NAMALWA (cell line): ENCODE data around the gene WNT5A.

Experiments
- DNase-seq: peaks from one replicate; pipeline ENCODE4 v3.0.0-alpha.2; 2015; ENCODE audit warnings: low spot score

The WNT5A gene

DNA sequence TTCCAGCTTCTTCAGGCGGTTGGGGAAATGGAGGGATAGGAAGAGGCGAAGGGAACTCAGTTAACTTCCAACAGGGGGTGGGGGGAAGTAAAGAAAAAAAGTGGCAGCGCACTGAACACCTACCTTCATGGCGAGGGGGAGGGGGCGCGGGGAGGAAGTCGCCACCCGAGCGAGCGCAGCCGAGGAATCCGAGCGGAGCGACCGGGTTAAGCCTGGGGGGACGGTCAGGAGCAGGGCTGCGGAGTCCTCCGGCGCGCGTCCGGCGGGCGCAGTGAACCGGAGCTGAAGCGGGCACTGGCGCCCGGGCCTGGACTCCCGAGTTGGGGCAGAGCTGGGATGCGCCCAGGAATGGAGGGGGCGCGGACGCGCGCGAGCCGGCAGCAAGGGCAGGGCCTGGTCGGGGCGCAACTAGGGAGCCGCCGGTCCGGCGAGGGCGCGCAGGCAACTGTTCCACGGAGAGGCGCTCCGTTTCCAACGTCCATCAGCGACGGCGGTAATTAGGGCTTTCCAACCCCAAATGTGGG, at the start of gene WNT5A:
WNT5A (minus strand) TSS at position 450 of the 524 bp plus-strand sequence; CDS start at position 129, 321 bp downstream.
- DNase-seq = peak; percentile 24

DNA sequence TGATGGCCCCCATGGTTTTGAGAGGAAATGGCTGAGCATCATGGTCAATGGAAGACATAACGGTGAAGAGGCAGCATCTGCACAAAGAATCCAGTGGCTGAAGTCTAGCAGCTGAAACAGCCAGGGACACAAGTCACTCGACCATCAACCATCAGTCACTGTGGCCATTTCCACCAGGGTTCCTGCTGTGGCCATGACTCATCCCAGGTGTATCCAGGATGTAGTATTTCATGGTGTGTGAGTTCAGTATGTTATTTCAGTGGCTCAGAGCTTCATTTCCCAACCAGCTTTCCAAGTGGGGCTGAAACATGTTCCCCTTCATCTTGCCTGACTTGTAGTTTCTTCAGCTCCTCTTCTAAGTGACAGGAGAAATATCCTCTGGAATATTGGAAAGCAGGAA, 47.8 kb upstream of the WNT5A start:
- no peak for DNase-seq

DNA sequence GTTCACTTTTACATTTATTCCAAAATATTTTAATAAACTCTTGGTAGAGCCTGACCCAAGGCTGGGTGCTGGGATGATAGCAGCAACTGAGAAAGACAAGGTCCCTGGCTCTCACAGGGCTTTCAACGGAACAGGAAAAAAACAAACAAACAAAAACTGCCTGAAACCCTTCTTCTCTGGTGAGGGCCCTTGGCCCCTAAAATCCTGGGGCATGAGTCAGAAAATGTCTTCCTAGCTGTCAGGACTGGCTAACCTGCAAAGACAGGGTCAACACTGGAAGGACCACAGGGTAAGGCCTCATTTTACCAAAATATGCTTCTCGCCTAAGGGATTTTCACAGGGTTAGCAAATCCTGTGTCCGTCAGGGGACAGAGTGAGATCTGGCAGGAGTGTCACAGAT, 45.7 kb upstream of the WNT5A start:
- DNase-seq = no peak

DNA sequence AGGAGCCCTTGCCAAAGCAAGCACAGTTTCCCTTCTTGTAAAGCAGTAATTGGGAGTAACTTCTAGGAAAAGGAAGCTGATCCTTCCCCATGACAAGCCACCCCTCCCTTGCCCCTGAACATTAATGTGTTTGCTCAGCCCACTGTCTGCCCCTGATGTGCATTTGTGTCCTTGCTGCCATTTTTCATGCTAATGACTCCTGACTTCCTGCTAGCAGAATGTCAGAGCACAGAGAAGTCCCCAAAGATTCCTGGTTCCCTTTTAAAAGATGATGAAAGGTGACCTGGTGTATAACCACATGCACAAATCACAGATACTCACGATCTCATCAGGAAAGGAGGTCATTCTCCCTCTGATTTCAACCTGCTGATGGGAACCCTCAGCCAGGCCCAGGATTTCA, 44.2 kb upstream of the WNT5A start:
- no peak for DNase-seq

DNA sequence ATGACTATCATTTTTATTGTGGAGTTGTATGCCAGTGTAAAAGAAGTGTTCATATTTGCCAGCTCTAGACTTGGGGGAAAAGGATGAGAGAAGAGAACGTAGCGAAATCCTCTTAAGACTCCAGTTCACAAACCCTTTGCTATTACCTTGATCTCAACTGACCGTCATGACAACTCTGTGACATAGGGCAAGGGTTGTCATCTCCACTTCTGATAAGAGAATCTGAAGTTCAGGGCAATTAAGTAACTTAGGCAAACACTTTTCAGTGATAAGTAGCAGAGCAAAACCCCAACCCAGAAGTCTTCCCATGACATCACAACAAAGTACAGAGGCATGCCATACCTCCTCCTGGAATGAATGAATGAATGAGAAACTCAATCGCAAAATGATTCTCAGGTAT, 40.3 kb upstream of the WNT5A start:
- DNase-seq = no peak

DNA sequence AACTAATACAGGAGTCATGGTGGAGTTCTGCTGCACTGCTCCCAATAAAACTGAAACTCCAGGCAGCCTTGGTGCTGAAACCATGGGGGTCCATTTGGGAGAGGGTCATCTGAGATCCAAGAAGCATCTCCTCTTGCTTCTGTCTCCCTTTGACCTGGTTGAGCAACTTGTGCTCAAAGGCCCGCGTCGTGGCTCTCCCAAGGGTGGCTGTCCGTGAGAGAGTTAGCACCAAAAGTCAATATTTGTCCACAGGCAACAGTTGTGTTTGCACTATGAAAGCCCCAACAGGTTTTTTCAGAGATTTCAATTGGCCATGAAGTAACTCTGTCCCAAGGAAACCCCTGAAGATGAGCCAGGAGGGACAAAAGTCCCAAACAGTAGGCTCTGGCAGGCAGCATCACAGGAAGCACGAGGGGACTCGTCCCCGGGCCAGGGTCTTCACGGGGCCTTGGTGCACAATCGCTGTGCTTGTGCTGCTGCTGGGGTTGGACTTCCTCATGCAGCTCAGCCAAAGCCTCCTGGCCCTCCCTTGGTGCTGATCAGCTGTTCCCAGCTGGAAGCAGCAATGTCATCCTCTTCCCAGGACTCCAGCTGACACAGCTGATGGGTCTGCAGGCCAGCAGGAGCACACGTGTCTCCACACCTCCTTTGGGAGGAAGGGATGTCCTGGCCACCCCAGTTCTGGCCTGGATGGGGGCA, 39.4 kb upstream of the WNT5A start:
- no peak for DNase-seq

DNA sequence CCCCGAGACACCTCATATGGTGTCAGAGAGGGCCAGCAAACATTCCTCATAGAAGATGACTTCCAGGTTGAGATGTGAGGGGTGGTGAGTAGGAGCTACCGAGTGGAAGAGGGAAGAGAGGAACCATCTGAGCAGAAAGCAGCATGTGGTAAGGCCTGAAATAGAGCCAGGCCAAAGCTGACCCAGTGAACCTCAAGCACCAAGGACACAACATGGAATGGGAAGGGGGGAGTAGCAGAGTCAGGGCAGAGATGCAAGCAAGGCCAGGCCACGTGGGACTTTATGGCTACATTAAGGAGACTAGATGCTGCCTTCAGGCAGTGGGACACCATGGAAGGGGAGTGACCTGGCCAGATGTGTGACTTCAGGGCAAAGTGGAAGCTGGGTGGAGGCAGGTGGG, 38.3 kb upstream of the WNT5A start:
- DNase-seq = no peak

DNA sequence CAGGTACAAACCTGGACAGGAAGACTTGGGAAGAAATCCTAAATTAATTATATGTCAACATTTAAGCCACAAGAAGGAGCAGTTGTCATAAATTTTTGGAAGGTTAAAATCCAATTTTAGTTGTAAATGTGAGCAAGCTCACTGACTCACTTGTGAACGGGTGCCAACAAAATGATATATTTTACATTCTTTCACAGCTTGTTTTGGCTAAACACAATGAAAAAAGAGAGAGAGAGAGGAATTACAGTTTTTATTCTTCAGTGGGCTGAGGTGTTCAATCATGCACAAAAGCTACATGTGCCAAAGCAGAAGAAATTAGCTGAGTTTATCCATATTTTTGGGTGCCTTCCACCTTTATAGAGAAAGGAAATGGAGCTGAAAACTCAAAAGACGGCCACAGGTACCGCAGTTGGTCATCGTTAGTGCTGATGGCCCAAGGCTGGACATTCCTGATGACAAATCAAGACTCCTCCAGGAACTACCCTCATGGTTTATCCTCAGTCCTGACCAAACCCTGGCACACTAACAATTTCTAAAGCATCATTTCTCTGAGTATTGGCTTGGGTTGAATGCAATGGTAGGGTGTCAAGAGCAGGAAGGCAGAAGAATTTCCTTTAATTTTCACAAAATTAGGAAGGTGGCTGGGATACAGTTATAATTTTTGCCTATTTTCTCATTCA, 37.6 kb upstream of the WNT5A start:
- DNase-seq = no peak

DNA sequence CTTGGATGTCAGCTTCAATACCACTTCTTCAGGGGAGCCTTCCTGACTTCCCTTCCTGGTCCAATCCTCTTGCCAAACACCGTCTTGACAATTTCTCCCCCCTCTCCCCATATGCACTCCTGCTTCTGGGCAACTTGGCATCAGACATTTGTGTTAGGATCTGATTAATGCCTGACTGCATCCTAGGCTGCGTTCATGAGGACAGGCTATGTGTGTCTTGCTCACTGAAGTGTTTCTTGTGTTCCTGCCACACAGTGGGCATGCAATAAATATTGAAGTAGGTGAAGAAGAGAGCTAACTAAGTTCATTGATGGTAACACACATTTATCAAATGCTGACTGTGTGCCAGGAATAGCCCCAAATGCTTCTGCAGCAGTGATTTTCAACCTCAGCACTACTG, 36.4 kb upstream of the WNT5A start:
- DNase-seq = no peak

DNA sequence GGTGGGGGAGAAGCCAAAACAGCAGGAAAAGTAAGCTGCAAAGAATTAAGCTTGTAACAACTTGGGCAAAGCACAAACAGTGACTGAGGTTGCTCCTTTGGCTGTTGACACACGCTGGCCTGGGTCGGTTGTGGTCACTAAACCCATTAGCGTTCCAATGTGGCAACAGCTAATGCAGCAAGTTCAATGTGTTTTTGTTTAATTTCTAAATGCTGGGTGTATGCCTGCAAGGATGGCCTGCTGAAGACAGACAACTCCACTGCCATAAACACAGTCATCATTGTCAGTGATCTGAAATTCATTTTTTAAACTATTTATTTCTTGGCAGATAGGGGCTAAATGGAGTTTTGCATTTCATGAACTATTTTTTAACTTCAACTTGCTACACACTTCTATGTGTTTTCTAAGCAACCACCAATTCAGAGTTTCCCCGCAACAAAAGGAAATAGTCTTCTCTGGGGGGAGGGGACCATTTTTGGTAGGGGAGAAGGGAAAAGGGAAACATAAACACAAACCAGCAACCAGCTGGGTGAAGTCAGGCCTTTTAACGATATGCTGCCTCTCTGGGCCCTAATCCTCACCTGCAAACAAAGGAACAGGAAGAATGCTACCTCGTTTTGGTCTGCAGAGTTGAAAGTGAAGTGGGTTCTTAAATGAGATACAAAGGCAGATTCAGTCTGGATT, 34.8 kb upstream of the WNT5A start:
- no peak for DNase-seq

DNA sequence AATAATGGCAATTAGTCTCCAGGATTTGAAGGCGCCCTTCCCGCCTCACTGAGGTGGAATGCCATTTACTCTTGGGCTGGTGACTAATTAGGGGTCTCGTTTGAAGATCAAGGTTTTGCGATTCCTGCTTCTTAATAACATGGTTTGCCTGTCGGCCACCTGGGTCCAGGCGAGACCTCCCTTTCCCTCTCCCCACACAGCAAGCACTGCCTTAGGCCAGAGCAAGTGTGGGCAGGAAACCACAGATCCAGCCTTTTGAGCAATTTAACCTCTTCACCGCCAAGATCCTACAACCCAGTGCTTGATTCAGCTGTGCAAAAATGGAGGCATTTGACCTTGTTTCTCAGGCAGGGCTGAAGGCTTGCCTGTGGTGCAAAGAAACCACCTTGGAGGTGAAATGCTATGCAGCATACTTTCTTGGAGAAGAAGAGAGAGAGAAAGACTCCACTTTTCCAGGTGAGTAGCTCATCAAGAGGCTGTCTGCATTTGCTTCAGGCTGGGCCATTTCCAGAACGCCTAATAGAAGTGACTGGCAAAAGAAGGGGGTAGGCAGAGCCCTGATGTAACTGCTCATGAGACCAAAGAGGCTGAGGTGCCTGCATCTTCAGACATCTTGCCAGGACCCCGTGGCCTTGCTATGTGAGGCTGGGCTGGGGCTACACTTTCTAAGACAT, 34.1 kb upstream of the WNT5A start:
- DNase-seq = no peak

DNA sequence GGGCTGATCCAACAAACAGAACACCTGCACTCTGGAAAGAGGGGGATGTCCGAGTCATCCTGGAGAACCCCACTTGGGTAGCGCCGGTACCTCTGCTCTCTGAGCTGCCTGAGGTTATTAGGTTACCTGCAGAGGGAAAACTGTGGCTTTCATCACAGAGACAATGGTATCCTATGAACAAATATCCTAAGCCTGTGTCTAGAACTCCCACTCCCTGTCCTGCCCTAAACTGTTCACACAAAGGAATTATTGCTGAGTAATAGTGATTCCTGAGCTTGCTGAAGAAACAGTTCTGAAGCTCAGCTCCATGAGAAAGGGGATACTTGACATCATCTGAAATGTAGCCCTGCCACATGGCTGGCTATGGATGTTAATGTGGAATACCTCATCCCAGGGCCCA, 31.9 kb upstream of the WNT5A start:
- DNase-seq = no peak

DNA sequence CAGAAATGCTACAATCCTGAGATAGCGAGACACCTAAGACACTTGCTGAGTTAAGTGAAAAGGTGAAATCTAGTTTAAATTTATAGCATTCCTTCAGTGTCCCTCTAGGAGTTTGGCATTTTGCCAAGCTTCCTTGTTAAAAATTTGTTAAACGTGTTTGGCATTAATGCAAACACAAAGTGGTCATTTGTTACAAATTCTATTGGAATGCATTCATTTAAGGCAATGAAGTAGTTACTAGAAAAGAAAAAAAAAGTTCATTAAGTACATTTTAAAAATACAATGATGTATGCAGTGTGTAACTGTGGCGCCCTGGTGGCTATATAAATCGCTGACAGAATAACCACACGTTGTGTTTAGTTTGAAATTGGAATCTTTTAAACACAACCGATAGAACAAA, 31.3 kb upstream of the WNT5A start:
- DNase-seq = no peak

DNA sequence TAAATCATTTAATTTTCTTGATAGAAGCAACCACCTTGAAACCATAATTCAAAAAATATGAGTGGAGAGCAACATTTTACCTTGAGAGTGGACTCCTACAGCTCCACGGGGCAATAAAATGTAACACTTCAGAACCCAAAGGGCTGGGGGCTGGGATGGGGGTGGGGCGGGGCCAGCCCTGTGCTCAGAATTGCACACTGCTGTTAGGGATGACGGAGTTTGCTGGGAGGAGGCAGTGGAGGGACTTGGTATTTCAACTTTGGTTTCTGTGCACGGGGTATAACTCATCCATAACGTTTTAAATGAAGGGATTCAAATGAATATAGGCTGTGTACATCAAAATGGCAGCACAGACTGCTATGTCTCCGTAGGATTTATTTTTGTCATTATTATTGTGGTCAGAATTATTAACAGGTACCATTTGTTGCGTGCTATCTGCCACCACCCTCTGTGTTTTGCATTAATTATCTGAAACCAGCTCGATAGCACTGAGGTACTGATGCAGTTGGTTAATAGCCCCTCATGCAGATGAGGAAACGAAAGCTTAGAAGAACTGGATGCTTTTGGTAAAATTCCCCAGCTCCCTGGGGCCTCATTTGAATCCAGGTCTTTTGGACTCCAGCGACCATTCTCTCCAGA, 29.4 kb upstream of the WNT5A start:
- DNase-seq = no peak

DNA sequence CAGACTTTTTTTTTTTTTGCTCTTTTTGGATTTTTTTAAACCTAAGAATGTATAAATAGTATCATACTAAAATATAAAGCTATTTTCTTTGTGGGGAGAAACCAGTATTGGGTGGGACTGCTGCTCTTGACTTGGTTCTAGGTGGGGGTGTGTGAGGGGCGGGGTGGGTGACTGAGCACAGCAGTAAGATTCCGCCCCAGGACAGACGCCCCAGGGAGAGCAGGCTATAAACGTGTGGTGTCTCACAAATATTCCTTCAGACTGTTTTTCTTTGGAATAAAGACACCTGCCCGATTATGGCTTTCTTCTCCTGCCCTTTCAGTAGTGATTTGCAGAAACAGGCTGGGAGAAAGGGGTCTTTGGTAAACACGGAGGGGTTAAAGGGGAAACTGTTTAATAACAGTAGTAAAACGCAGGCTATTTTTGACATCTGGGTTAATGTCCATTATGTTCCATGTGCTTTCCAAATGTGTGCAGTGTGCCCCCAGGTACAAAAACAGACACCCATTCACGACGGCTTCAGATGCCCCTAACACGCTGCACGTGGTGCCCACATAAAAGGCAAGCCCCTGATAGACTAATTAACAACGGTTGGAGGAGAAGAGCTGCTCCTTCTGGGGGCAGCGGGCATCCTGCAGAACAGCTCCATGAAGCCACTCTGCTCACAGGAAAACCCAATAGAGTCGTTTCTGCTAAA, 28.6 kb upstream of the WNT5A start:
- DNase-seq = no peak

DNA sequence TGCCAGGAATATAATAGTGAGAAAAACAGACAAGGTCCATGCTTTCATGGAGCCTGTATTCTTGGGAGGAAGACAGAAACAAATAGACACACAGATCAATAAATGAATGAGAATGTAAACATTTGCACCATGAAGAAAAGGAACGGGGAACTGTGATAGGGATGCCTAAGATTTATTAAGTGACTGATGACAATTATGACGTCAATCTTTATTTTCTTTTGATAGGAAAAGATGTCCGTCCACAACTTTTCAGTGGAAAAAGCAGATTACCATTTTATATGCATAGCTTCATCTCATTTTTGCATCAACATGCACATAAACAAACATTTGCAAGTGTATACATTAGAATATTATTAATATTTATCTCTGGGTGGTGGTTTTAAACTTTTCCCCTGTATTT, 27.9 kb upstream of the WNT5A start:
- DNase-seq = no peak

DNA sequence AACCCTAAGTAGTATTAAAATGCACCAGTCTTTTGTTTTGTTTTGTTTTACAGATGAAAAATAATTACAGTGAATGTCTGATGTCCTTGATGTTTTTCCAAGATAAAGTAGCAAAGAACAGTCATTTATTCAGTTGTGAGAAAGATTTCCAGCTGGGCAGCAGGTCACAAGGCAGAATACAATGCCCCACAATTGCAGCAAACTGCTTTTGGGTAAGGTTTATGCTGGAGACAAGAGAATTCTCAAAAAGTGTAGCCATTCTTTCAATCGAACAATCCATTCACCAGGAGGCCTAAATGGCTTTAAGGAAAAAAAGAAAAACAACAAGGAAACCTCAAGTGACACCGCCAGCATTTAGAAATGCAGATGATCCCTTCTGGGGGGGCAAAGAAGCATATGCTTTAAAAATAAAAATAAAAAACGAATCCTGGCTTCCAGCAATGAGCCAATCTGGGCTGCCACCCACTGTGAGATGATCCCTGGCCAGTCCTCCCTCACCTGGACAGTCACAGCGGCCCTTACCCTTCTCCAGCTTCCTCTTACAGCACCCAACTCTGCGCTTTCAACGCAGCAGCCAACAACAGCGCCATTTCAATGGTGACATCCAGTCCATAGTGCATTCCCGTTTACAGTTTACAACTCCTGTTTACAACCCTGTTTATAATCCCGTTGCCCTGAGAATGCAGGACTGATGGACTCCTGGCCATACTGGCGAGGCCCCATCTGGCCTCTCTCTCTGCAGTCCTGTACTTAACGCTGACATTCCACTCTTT, 25.7 kb upstream of the WNT5A start:
- no peak for DNase-seq

DNA sequence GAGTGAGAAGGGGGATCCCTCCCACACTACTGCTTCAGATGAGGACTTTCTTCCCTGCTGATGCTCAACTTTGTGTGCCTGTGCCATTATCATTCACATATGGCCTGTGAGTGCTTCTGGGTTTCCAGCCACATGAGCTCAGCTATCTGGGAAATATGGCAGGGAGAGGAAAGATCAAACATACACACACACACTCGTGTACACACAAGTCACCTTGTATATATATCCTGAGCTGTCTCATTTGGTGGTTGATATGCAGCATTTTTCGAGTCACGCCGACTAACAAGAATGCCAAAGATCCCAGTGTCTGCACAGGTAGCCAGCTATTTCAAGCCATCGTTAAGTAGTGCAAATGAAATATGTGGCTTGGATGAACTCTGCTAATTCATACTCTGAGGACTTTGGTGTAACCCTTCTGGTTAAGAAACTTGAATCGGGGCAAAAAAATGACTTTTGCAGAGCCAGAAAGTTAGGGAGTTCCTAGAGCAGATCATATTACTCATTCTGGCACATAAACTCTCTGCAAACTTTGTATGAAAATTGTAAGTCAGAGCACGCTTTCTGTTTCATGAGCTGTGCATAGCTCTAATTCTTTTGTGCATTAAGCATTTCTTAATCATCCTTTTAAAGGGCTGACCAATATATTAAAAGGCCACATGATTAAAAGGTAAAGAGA, 24.9 kb upstream of the WNT5A start:
- no peak for DNase-seq

DNA sequence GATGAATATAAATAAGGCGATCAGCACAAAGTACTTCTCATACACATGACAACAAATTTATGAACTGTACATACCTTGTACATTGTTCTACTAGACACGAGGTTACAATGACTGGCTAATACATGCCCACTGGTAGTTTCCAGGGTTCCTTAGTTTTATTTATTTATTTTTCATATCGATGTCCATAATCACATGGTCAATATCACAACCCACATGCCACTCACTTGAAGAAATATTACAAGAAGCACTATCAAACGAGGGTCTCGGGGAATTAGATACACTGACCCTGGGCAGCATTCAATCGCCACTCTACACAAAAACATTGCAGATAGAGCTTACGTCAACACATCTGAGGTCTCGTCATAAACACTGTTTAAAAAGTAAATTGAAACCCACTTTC, 21.2 kb upstream of the WNT5A start:
- DNase-seq = no peak

DNA sequence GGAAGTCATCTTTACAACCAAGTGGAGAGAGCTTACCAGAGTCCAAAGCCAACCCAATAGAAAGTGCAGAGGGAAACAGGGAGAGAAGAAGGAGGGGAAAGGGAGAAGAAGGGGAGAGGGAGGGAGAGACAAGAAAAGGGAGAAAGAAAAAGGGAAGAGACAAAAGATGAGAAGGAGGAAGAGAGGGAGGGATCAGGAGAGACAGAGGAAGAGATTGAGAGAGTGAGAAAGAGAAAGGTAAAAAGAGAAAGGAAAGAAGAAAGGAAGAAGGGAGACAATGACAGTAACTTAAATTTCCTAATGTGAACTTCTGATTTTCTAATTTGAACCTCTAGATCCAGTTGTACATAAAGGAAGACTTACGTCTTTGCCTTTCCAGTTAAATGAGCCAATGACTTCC, 20.7 kb upstream of the WNT5A start:
- no peak for DNase-seq
